ENCODE measurements around the gene GNPNAT1.
"Not testable (repeated sequence)": the region's sequence is repeated elsewhere in the genome, so short reads cannot be mapped to it uniquely, and the experiment has no call there.

GNPNAT1 gene

DNA sequence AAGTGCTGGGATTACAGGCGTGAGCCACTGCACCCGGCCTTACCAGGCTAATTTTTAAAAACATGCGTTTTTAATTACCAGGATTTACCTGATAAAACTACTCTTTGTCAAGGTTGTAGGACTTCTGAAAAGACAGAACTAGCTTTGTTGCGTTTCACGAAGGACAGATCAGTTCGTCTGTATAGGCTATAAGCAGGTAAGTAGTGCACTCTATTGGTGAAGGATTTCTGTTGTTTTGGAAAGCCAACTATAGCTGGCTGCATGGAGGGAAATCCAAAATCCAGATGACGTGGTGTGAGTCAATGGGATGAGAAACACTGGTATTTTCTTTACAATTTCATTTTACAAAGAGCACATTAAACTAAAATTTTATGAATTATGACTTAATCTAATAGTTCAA, 14.6 kb downstream of the GNPNAT1 start:
- TF ChIP-seq, protein P1, sequence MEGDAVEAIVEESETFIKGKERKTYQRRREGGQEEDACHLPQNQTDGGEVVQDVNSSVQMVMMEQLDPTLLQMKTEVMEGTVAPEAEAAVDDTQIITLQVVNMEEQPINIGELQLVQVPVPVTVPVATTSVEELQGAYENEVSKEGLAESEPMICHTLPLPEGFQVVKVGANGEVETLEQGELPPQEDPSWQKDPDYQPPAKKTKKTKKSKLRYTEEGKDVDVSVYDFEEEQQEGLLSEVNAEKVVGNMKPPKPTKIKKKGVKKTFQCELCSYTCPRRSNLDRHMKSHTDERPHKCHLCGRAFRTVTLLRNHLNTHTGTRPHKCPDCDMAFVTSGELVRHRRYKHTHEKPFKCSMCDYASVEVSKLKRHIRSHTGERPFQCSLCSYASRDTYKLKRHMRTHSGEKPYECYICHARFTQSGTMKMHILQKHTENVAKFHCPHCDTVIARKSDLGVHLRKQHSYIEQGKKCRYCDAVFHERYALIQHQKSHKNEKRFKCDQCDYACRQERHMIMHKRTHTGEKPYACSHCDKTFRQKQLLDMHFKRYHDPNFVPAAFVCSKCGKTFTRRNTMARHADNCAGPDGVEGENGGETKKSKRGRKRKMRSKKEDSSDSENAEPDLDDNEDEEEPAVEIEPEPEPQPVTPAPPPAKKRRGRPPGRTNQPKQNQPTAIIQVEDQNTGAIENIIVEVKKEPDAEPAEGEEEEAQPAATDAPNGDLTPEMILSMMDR (IDR thresholded peaks at IDR 0.05; ENCODE audit: low read depth, low read length): no peak

DNA sequence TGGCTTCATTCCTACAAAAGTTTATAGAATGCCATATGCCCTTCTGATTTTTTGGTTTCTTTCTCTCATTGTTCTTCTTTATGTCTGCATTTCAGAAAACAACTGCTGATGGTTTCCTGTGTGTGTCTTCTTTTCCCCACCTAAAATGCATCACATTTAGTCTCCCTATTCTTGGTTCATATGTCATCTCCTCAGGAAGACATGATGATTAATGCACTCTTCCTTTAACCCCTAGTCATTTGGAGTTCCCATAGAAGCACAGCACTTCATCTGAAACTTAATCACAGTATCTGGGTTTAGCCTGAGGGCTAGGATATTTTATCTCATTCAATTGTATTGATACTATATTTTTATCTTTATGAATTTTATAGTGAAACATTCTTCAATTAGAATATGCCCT, 21.5 kb downstream of the GNPNAT1 start:
- TF ChIP-seq, protein P1 (IDR thresholded peaks at IDR 0.05; ENCODE audit: low read depth, low read length): no peak
- H3K4me3 ChIP-seq (ENCODE audit: low read depth, low read length): no peak overlapping the region

More for the DNA sequence above, 14.6 kb downstream of the GNPNAT1 start:
- H3K4me3 ChIP-seq (ENCODE audit: low read depth, low read length): no peak overlapping the region

DNA sequence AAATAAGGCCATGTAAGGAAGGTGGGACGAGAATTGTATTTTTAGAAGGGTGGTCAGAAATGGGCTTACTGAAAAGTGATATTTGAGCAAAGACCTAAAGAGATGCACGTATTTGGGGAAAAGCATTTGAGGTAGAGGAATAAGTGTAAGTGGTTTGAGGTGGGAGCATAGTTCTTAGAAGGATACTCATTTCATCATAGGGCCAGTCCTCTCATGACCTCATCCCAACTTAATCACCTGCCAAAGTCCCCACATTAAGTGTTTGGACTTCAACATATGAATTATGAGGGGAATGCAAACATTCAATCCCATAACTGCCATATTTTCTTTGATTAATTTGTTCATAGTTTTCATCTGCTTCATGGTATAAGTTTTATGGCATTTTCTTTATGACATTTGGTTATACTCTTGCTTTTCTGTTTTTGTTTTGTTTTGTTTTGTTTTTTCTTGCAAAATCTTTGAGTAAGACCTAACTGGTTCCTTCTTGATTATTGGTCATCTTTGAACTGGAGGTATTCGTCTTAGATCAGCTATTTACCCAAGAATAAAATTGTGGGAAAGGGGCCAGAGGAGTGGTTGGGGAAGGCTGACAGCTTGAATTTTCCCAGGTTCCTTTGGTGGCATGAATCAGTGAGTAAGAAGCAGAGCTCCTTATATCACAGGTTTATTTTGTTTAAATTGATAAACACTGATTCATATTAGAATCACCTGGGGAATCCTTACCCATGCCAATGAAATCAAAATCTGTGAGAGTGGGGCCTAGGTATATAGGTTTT, 24.2 kb downstream of the GNPNAT1 start:
- TF ChIP-seq, protein P1 (IDR thresholded peaks at IDR 0.05; ENCODE audit: low read depth, low read length): no peak

DNA sequence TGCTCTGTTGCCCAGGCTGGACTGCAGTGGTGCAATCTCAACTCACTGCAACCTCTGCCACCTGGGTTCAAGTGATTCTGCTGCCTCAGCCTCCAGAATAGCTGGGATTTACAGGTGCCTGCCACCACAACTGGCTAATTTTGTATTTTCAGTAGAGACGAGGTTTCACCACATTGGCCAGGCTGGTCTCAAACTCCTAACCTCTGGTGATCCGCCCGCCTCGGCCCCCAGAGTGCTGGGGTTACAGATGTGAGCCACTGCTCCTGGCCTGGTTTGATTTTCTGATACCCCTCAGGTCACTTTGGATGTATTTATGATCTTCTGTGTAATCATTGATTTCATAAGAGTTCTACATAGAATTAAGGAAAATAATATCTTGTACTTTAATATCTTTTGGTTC, 28.5 kb downstream of the GNPNAT1 start:
- H3K4me3 ChIP-seq (ENCODE audit: low read depth, low read length): not testable (repeated sequence)

More for the DNA sequence above, 24.2 kb downstream of the GNPNAT1 start:
- H3K4me3 ChIP-seq (ENCODE audit: low read depth, low read length): no peak overlapping the region

DNA sequence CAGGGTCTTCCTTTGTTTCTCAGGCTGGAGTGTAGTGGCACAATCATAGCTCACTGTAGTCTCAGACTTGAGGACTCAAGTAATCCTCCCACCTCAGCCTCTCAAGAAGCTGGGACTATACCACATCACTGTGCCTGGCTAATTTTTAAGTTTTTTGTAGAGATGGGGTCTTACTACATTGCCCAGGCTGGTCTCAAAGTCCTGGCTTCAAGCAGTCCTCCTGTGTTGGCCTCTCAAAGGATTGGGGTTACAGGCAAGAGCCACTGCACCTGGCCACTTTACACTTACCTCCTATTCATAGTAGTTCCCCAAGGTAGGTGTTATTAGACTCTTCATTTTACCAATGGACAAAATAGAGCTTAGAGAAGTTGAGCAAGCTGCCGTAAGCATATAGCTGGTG, 32.3 kb downstream of the GNPNAT1 start:
- TF ChIP-seq, protein P1 (IDR thresholded peaks at IDR 0.05; ENCODE audit: low read depth, low read length): no peak
- H3K4me3 ChIP-seq (ENCODE audit: low read depth, low read length): no peak overlapping the region

DNA sequence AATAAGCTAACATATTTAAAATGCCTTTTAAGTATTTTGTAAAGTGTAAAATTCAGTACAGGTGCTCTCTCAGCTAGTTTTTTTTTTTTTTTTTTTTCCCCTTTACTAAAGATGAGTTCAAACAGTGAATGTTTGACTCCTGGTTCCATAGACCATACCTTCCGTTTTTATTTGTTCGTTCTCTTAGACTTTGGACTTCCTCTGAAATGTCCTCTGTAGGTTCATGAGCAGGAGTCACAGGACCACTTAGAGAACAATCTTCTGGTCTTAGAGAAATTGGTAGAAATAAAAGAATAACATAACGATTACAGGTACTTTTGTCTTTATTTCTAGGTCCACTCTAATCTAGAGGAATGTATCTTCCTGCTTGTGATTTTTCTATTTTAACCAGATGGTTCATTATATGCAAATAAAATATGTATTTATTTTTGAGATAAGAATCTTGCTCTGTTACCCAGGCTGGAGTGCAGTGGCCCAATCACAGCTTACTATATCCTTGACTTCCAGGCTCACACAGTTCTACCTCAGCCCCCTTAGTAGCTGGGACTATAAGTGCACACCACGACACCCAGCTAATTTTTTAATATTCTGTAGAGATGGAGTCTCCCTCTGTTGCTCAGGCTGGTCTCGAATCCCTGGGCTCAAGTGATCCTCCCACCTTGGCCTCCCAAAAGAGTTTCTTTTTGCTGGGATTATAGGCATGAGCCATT, 35.6 kb downstream of the GNPNAT1 start:
- no peak overlapping the region for H3K4me3 ChIP-seq (ENCODE audit: low read depth, low read length)
- TF ChIP-seq, protein P1 (IDR thresholded peaks at IDR 0.05; ENCODE audit: low read depth, low read length): no peak

DNA sequence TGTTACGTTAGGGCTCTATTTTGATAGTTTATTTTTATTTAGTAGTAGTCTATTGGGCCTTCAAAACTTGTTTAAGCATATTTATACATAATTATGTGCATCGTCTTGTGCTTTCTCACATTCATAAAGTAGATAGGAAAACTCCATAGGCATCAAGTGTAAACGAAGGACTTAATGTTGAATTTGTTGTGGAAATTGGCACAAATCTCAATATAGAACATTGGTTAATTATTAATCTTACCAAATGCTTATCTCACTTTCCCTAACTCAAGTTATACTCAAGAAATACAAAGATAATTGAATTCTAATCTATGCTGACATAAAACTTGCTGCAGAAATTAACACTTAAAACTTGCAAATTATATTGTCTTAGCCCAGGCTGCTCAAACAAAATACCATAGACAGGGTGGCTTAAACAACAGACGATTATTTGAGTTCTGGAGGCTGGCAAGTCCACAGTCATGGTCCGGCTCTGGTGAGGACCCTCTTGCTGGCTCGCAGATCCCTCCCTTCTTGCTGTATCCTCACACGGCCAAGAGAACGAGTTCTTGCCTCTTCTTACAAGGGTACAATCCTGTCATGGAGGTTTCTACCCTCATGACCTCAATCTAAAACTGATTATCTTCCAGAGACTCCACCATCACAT, 42.6 kb downstream of the GNPNAT1 start:
- TF ChIP-seq, protein P1 (IDR thresholded peaks at IDR 0.05; ENCODE audit: low read depth, low read length): no peak
- H3K4me3 ChIP-seq (ENCODE audit: low read depth, low read length): no peak overlapping the region

Data from WI38 (cell line).